Upper lobe of right lung (tissue), 1 donor: ENCODE results near the gene CCP110. TPM values are rescaled to one million over a fixed set of nuclear protein-coding genes. Genes with fewer than 3 reads are reported as not detected.
A peak's percentile ranks its signal among the peaks of the same experiment; 100 is the strongest.

Experiments used
- ATAC-seq: fragments of 200-7000 bp; cut with Tn5 transposase; one replicate; pipeline ENCODE4 v1.9.1; 2020; ENCODE audit warnings: mild to moderate bottlenecking, moderate library complexity
- DNase-seq: peaks from one replicate; pipeline ENCODE4 v3.0.0-alpha.2; 2020
- H3K27ac ChIP-seq: fragments of 200-600 bp; one replicate; pipeline ENCODE4 v1.8.0; 2022
- H3K27me3 ChIP-seq: fragments of 200-600 bp; one replicate; pipeline ENCODE4 v1.8.0; 2022; ENCODE audit warnings: mild to moderate bottlenecking
- H3K36me3 ChIP-seq: fragments of 200-600 bp; one replicate; pipeline ENCODE4 v1.8.0; 2022
- H3K4me1 ChIP-seq: fragments of 200-600 bp; one replicate; pipeline ENCODE4 v1.8.0; 2022
- H3K4me3 ChIP-seq: fragments of 200-600 bp; one replicate; pipeline ENCODE4 v1.8.0; 2022; ENCODE audit warnings: mild to moderate bottlenecking
- H3K9me3 ChIP-seq: fragments of 200-600 bp; one replicate; pipeline ENCODE4 v1.8.0; 2022
- intact Hi-C: fragments of 100-400 bp; cut with DNase I; formaldehyde crosslinking; loops from one replicate; pipeline ENCODE4 v1.11.0; 2022
- total RNA-seq: library from RNA; stranded (reverse); fragmentation: NEBNext Ultra II Directional; extraction: Animal tissue kit (Norgen Biotek cat#: 25700); gene quantifications from one replicate; pipeline ENCODE4 v1.2.1, GENCODE V29; 2021
- TF ChIP-seq, protein P1 (sequence below): fragments of 200-600 bp; IDR thresholded peaks from one replicate; pipeline ENCODE4 v1.8.0; 2022; ENCODE audit warnings: antibody characterized with exemption
- donor health status: DM: no; HTN: yes; CAD: no; lungs with severe emphysema.

Gene CCP110
- total RNA-seq, 1 donor from 2014 or later: 16.6 TPM

- intact Hi-C loops: no loop called here
- Histone ChIP-seq H3K27ac (peak within 1 kb of the TSS; percentile 89), H3K36me3 (peaks cover 9% of the 10 kb centered on the region), H3K4me3 (peak within 1 kb of the TSS; percentile 84), H3K27me3 (no peaks in the 10 kb centered on the region), H3K9me3 (no peaks in the 10 kb centered on the region), H3K4me1 (peaks cover 16% of the 10 kb centered on the region)
- peak; percentile 99 for DNase-seq
- ATAC-seq: peak; percentile 99
- TF ChIP-seq, protein P1, sequence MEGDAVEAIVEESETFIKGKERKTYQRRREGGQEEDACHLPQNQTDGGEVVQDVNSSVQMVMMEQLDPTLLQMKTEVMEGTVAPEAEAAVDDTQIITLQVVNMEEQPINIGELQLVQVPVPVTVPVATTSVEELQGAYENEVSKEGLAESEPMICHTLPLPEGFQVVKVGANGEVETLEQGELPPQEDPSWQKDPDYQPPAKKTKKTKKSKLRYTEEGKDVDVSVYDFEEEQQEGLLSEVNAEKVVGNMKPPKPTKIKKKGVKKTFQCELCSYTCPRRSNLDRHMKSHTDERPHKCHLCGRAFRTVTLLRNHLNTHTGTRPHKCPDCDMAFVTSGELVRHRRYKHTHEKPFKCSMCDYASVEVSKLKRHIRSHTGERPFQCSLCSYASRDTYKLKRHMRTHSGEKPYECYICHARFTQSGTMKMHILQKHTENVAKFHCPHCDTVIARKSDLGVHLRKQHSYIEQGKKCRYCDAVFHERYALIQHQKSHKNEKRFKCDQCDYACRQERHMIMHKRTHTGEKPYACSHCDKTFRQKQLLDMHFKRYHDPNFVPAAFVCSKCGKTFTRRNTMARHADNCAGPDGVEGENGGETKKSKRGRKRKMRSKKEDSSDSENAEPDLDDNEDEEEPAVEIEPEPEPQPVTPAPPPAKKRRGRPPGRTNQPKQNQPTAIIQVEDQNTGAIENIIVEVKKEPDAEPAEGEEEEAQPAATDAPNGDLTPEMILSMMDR: peak; percentile 72
Measured at GRCh38 chr16:19555186-19555937, 31.6 kb downstream of the CCP110 start, which contains the start of gene VPS35L. Gene VPS35L (plus strand): TSS chr16:19555703. CDS start chr16:19555730, 27 bp downstream.

- Histone ChIP-seq H3K36me3 (peaks cover 8% of the 10 kb centered on the region), H3K4me1 (peaks cover 16% of the 10 kb centered on the region), H3K9me3 (no peaks in the 10 kb centered on the region), H3K4me3 (peak overlapping the region; percentile 84), H3K27me3 (no peaks in the 10 kb centered on the region), H3K27ac (peak overlapping the region; percentile 89)
- no peak for DNase-seq
- intact Hi-C loops: no loop called here
- no peak for ATAC-seq
- TF ChIP-seq, protein P1: peak; percentile 5
Measured at GRCh38 chr16:19555938-19556771, 32.4 kb downstream of the CCP110 start.

- Histone ChIP-seq H3K9me3 (no peaks in the 10 kb centered on the region), H3K4me3 (no peak overlapping the region), H3K36me3 (no peaks in the 10 kb centered on the region), H3K4me1 (peaks cover 14% of the 10 kb centered on the region), H3K27me3 (no peaks in the 10 kb centered on the region), H3K27ac (no peak overlapping the region)
- intact Hi-C loops: no loop called here
- no peak for ATAC-seq
- no peak for DNase-seq
- TF ChIP-seq, protein P1: peak; percentile 70
Measured at GRCh38 chr16:19559242-19559910, 35.6 kb downstream of the CCP110 start.

GRCh38 chr16:19560078-19560477 is 36.3 kb downstream of the CCP110 start:
- Histone ChIP-seq H3K27me3 (no peaks in the 10 kb centered on the region), H3K36me3 (peaks cover 3% of the 10 kb centered on the region), H3K9me3 (no peaks in the 10 kb centered on the region), H3K27ac (no peak overlapping the region), H3K4me3 (no peak overlapping the region), H3K4me1 (peaks cover 8% of the 10 kb centered on the region)
- TF ChIP-seq, protein P1: no peak
- ATAC-seq: no peak
- DNase-seq: no peak
- intact Hi-C loops: no loop called here

DNA sequence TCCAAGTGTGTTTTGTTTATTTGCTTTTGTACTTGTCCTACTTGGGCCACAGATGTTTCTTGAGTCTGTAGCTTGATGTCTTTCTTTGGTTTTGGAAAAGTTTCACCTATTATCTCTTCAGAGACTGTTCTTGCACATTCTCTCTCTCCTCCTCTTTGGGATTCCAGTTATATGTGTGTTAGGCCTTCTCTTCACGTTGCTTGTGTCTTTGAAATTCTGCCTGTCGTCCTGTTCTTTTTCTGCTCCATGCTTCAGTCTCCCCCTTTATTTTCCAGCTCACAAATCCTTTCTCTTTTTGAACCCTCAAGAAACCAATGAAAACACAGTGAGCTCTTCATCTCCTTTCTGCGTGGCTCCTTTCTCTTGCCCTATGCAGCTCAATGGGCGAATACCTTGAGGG is 39.6 kb downstream of the CCP110 start:
- intact Hi-C loops: no loop called here
- H3K27me3 ChIP-seq: no peaks in the 10 kb centered on the region
- TF ChIP-seq, protein P1: no peak
- H3K4me1 ChIP-seq: no peaks in the 10 kb centered on the region
- H3K27ac ChIP-seq: no peak overlapping the region
- no peaks in the 10 kb centered on the region for H3K9me3 ChIP-seq
- ATAC-seq (no peak), DNase-seq (no peak)
- no peak overlapping the region for H3K4me3 ChIP-seq
- H3K36me3 ChIP-seq: peaks cover 36% of the 10 kb centered on the region
